Upper lobe of left lung (tissue), 4 donors: ENCODE data around the gene SUCLG2.

ENCODE experiments used
- CTCF ChIP-seq, 6 experiments: fragments of 450-650 bp in 4 of 6; fragments of 200-600 bp in 2 of 6; sonication (generic) in 2 of 6; IDR thresholded peaks; one replicate each; pipeline ENCODE4 v1.5.1; 2016 to 2019; ENCODE audit warnings: antibody characterized with exemption in 6 of 6
- EP300 ChIP-seq, 4 donors: sonication (generic); formaldehyde crosslinking; IDR thresholded peaks; one replicate each; pipeline ENCODE4 v1.5.1; 2017; ENCODE audit warnings: antibody characterized with exemption in 4 of 4, control low read depth in 2 of 4
- POLR2A ChIP-seq, 4 donors: fragments of 450-650 bp; IDR thresholded peaks; one replicate each; pipeline ENCODE4 v1.5.1; 2016 to 2017; ENCODE audit warnings: antibody characterized with exemption in 4 of 4, mild to moderate bottlenecking in 2 of 4
- POLR2AphosphoS5 ChIP-seq, 2 donors: sonication (generic); formaldehyde crosslinking; IDR thresholded peaks; one replicate each; pipeline ENCODE4 v1.5.1; 2017; ENCODE audit warnings: antibody characterized with exemption in 2 of 2

- TF ChIP-seq CTCF (IDR thresholded peaks at IDR 0.05): no peak
- no peak for TF ChIP-seq POLR2A (IDR thresholded peaks at IDR 0.05)
- TF ChIP-seq POLR2AphosphoS5 (IDR thresholded peaks at IDR 0.05): no peak
- no peak for TF ChIP-seq EP300 (IDR thresholded peaks at IDR 0.05)
Observed at GRCh38 chr3:67587811-67588210, 66.6 kb downstream of the SUCLG2 start.
